ENCODE data around the gene ZNF184.

ZNF184 gene

DNA sequence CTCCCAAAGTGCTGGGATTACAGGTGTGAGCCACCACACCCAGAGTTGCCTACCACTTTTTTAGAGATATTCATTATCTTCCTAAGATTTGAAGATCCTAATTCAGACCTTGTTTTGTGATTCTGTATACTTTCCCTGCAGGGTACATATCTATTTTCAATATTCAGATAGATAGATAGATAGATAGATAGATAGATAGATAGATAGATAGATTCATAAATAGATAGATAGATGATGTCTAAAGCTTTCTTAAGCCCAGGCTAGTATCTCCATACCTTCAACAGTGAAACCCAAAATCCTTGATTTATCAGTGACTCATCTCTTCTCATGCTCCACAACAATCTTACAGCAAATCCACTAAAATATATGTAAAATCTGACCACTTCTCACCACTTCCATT, 53.5 kb downstream of the ZNF184 start:
- DNase-seq, result no peak

DNA sequence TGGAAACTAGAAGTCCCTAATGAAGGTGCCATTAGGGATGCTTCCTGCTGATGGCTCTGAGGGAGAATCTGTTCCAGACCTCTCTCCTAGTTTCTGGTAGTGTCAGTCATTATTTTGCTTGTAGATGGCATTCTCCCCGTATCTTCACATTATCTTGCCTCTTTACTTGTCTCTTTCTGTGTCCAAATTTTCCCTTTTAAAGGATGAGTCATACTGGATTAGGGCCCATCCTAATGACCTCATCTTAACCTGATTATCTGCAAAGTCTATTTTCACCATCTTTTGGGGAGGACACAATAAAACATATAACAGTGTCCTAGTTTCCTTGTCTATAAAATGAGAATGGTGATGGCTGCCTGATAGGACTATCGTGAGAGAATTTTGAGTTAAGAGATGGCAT, 57.0 kb downstream of the ZNF184 start:
- DNase-seq, result no peak

DNA sequence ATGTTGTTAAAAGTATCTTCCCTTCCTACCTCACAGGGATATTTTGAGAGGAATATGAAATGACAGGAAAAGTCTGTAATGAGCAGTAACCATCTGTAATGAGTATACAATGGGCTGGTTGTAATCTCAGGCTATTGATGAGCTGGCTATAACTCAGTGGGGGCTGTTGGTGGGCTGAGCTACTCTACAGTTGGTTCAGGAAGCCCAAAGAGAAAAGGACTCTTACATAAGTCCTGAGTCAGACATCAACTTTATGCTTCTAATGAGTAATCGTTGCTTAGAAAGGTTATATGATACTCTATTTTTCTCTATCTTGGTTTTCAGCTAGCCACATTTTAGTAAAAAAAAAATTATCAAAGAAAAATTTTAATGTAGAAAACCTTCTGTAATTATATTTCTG, 57.9 kb downstream of the ZNF184 start:
- DNase-seq, result no peak

DNA sequence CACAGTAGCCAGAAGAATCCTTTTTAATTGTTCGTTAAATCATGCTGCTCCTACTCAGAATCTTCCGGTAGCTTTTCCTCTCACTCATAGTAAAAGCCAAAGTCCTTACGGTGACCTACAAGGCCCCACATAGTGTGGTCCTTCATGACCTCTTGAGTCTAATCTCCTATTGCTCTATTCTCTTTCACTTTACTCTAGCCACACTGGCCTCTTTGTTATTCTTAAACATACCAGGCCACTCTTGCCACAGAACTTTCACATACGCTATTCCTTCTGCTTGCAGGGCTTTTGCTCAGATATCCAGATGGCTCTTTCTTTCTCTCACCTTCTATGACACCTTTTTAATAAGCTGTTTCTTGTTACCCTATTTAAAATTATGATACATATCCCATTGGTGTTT, 58.6 kb downstream of the ZNF184 start:
- DNase-seq, result no peak

DNA sequence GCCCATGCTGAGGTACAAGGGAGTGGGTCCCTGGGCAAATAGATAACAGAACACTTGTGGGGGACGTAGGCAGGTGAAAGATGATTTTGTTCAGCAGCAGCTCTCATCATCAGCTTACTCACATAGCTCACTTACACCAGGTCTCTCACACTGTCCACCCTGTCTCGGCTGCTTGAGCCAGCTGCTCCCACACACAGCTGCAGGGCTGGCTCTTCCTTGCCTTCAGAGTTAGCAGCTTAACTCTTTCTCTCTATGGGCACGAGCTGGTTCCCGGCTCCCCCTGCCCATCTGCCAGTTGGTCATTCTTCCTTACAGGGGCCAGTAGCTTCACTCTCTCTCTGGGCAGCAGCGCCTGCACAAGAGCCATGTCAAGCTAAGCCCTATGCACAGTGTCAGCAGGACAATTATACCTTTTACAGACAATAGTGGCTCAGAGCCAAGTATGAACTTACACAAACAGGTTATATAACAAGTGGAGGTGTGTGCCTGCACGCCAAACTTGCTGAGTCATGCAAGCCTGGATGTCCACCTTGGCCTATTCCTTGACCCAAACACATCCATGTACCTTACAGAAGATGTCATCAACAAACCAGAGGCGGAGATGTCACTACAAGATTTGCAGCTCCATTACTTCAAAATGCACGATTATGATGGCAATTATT, 65.6 kb downstream of the ZNF184 start:
- no peak for DNase-seq

DNA sequence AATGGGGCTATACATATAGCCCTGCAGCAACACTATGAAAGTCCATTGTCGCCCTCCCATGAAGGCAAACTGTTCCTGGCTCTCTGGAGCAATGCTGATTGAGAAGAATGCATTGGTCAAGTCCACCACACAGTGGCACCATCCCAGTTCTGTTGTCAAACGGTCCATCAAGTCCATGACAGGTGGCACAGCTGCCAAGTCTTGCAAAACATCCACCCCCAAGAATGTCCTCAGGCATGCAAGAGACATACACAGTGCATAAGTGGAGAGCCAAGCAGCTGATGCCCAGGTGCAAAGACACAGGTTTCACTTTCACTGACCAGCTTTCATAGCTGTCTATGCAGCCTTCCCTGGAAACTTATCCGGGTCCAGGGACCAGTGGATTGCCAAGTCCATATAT, 66.8 kb downstream of the ZNF184 start:
- no peak for DNase-seq

DNA sequence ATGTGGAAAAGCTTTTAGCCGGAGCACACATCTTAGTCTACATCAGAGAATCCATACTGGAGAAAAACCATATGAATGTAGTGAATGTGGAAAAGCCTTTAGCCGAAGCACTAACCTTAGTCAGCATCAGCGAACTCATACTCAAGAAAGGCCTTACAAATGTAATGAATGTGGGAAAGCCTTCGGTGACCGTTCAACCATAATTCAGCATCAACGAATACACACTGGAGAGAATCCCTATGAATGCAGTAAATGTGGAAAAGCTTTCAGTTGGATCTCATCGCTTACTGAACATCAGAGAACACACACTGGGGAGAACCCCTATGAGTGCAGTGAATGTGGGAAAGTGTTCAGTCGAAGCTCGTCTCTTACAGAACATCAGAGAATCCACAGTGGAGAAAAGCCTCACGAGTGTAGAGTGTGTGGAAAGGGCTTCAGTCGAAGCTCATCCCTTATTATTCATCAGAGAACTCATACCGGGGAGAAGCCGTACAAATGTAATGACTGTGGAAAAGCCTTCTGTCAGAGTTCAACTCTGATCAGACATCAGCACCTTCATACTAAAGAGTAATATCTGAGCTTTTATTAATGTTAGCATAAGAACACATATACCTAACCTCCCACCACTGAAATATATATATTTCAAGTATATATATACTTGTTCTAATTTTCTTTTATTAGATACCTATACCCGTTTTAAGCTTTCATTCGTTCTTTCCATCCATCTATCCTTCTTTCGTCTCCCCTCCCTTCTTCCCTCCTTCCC, 71.8 kb downstream of the ZNF184 start:
- DNase-seq, result no peak

Data from activated CD4-positive, alpha-beta T cell treated with anti-CD3 and anti-CD28 coated beads, Interleukin-10, Interleukin-2, amounts not matched to agents 100 ng/mL and 50 ng/mL, durations not matched to agents 16 hours and 8 hours (primary cell).